GM12864 (cell line): ENCODE results near the gene MARVELD3.

ENCODE experiments used
- DNase-seq: peaks from one replicate; pipeline ENCODE4 v3.0.0-alpha.2; 2011; ENCODE audit warnings: low read depth
- H3K4me3 ChIP-seq: 2 replicates; pipeline ENCODE4 v1.5.1; 2011; ENCODE audit warnings: mild to moderate bottlenecking, low read depth, low read length, control low read depth
- CTCF ChIP-seq: IDR thresholded peaks from 2 replicates; pipeline ENCODE4 v1.5.1; 2011; ENCODE audit warnings: low read depth, mild to moderate bottlenecking, moderate library complexity, low read length, control low read depth, inconsistent platforms; ENCODE audit errors: missing control alignments

Gene MARVELD3

GRCh38 chr16:71626858-71627213 is 852 bp downstream of the MARVELD3 start:
- no peak for DNase-seq
- H3K4me3 ChIP-seq, result peak overlapping the region; percentile 55; the same call in 1 of the 2 replicates
- TF ChIP-seq CTCF, result no peak

- TF ChIP-seq CTCF, result no peak
- no peak for DNase-seq
- no peak overlapping the region for H3K4me3 ChIP-seq
These were observed 1.8 kb downstream of the MARVELD3 start for GRCh38 chr16:71627731-71628181.

- DNase-seq, result no peak
- no peak for TF ChIP-seq CTCF
- no peak overlapping the region for H3K4me3 ChIP-seq
These were observed 2.8 kb downstream of the MARVELD3 start for GRCh38 chr16:71628810-71629209.

GRCh38 chr16:71629278-71630016 is 3.5 kb downstream of the MARVELD3 start:
- H3K4me3 ChIP-seq, result no peak overlapping the region
- no peak for DNase-seq
- no peak for TF ChIP-seq CTCF

GRCh38 chr16:71630808-71631207 is 4.8 kb downstream of the MARVELD3 start:
- no peak for DNase-seq
- no peak for TF ChIP-seq CTCF
- H3K4me3 ChIP-seq, result no peak overlapping the region

GRCh38 chr16:71631776-71632175 is 5.8 kb downstream of the MARVELD3 start:
- no peak overlapping the region for H3K4me3 ChIP-seq
- no peak for DNase-seq
- no peak for TF ChIP-seq CTCF

- H3K4me3 ChIP-seq, result no peak overlapping the region
- no peak for TF ChIP-seq CTCF
- DNase-seq, result no peak
These were observed 9.6 kb downstream of the MARVELD3 start for GRCh38 chr16:71635632-71636031.
